ENCODE measurements around the gene TBC1D4. TPM values are rescaled to one million over a fixed set of nuclear protein-coding genes. Genes with fewer than 3 reads are reported as not detected.

TBC1D4 gene
- total RNA-seq, 6 experiments from 2014 or later: 7.7 to 18.6 (median 10.3) TPM

GRCh38 chr13:75482820-75483079, 781 bp upstream of the TBC1D4 start:
- peak overlapping the region; percentile 92 to 93 (median 92) for H3K4me3 ChIP-seq
- WGBS (ENCODE audit: insufficient coverage, low coverage, low lambda C conversion rate, missing lambda C conversion rate): 3% methylated on average over 1 of the region's 1 CpG
- ATAC-seq (no peak), DNase-seq (no peak)
- no peaks in the 10 kb centered on the region for H3K27me3 ChIP-seq
- no peaks in the 10 kb centered on the region for H3K9me3 ChIP-seq
- peak overlapping the region; percentile 43 to 79 (median 78) for H3K27ac ChIP-seq
- intact Hi-C loops (cut with DNase I): loop anchor here (10.0 kb wide), 2 partner anchors 62 to 108 kb away; partner anchors contain the start of gene UCHL3 (in 1 of the 2)
- H3K36me3 ChIP-seq: no peaks in the 10 kb centered on the region
- H3K4me1 ChIP-seq: peaks cover 0 to 19% (median 0%) of the 10 kb centered on the region in 4 donors
- TF ChIP-seq CTCF (IDR thresholded peaks at IDR 0.05) (no peak), POLR2A (IDR thresholded peaks at IDR 0.05) (no peak)

- TF ChIP-seq CTCF (IDR thresholded peaks at IDR 0.05) (no peak), POLR2A (IDR thresholded peaks at IDR 0.05) (no peak)
- Histone ChIP-seq H3K4me1 (peaks cover 0 to 9% (median 0%) of the 10 kb centered on the region in 4 donors), H3K27ac (peak overlapping the region; percentile 43 to 79 (median 78)), H3K4me3 (peak overlapping the region; percentile 92 to 93 (median 92)), H3K36me3 (no peaks in the 10 kb centered on the region), H3K9me3 (no peaks in the 10 kb centered on the region), H3K27me3 (no peaks in the 10 kb centered on the region)
- ATAC-seq (peak; percentile 23 to 50 (median 38)), DNase-seq (peak; percentile 53 to 61 (median 54))
- no CpG with 5 or more reads among the region's 100 CpGs for WGBS (ENCODE audit: insufficient coverage, low coverage, low lambda C conversion rate, missing lambda C conversion rate)
- intact Hi-C loops (cut with DNase I): loop anchor here (10.0 kb wide), 2 partner anchors 63 to 107 kb away; partner anchors contain the start of gene UCHL3 (in 1 of the 2)
Observed at GRCh38 chr13:75481176-75482069, 546 bp downstream of the TBC1D4 start.

- Histone ChIP-seq H3K27me3 (no peaks in the 10 kb centered on the region), H3K9me3 (no peaks in the 10 kb centered on the region), H3K4me1 (peaks cover 0 to 9% (median 0%) of the 10 kb centered on the region in 4 donors), H3K27ac (peak overlapping the region in 1 of 3 donors; percentile 79), H3K4me3 (peak overlapping the region; percentile 92 to 93 (median 92)), H3K36me3 (no peaks in the 10 kb centered on the region)
- no peak for TF ChIP-seq POLR2A (IDR thresholded peaks at IDR 0.05)
- TF ChIP-seq CTCF (IDR thresholded peaks at IDR 0.05): no peak
- DNase-seq (peak; percentile 50 to 72 (median 54)), ATAC-seq (peak; percentile 38 to 51 (median 39))
- 0% methylated on average over 10 of the region's 48 CpGs for WGBS (ENCODE audit: insufficient coverage, low coverage, low lambda C conversion rate, missing lambda C conversion rate)
- intact Hi-C loops (cut with DNase I): loop anchor here (10.0 kb wide), 2 partner anchors 64 to 106 kb away; partner anchors contain the start of gene UCHL3 (in 1 of the 2)
Observed at GRCh38 chr13:75480671-75481175, 1.2 kb downstream of the TBC1D4 start.

GRCh38 chr13:75479102-75479740, 2.7 kb downstream of the TBC1D4 start:
- intact Hi-C loops (cut with DNase I): no loop called here
- DNase-seq (no peak), ATAC-seq (no peak)
- no peak for TF ChIP-seq CTCF (IDR thresholded peaks at IDR 0.05)
- no peak for TF ChIP-seq POLR2A (IDR thresholded peaks at IDR 0.05)
- 76% methylated on average over 5 of the region's 5 CpGs for WGBS (ENCODE audit: insufficient coverage, low coverage, low lambda C conversion rate, missing lambda C conversion rate)
- Histone ChIP-seq H3K27ac (no peak overlapping the region), H3K4me3 (no peak overlapping the region), H3K4me1 (peaks cover 0 to 9% (median 0%) of the 10 kb centered on the region in 4 donors), H3K27me3 (no peaks in the 10 kb centered on the region), H3K9me3 (no peaks in the 10 kb centered on the region), H3K36me3 (no peaks in the 10 kb centered on the region)

All from right lobe of liver (tissue), 6 donors.